BE2C (cell line): Measurements from ENCODE around the gene APPBP2.
"Not testable (repeated sequence)": the region's sequence is repeated elsewhere in the genome, so short reads cannot be mapped to it uniquely, and the experiment has no call there.

Experiments
- DNase-seq: peaks from one replicate; pipeline ENCODE4 v3.0.0-alpha.2; 2020
- H3K27me3 ChIP-seq: fragments of 250-450 bp; sonication (Bioruptor Pico); 2 replicates; pipeline ENCODE4 v1.5.1; 2020; ENCODE audit warnings: mild to moderate bottlenecking
- H3K36me3 ChIP-seq: fragments of 250-450 bp; sonication (Bioruptor Pico); 2 replicates; pipeline ENCODE4 v1.5.1; 2020; ENCODE audit warnings: mild to moderate bottlenecking
- H3K4me1 ChIP-seq: fragments of 250-450 bp; sonication (Bioruptor Pico); 2 replicates; pipeline ENCODE4 v1.5.1; 2020
- H3K4me3 ChIP-seq: 2 replicates; pipeline ENCODE4 v1.5.1; 2011; ENCODE audit warnings: low read depth, low read length
- H3K9me3 ChIP-seq: fragments of 250-450 bp; sonication (Bioruptor Pico); 2 replicates; pipeline ENCODE4 v1.5.1; 2020
- CTCF ChIP-seq: IDR thresholded peaks from 2 replicates; pipeline ENCODE4 v1.5.1; 2012; ENCODE audit warnings: mild to moderate bottlenecking, low read depth, low read length

The APPBP2 gene

DNA sequence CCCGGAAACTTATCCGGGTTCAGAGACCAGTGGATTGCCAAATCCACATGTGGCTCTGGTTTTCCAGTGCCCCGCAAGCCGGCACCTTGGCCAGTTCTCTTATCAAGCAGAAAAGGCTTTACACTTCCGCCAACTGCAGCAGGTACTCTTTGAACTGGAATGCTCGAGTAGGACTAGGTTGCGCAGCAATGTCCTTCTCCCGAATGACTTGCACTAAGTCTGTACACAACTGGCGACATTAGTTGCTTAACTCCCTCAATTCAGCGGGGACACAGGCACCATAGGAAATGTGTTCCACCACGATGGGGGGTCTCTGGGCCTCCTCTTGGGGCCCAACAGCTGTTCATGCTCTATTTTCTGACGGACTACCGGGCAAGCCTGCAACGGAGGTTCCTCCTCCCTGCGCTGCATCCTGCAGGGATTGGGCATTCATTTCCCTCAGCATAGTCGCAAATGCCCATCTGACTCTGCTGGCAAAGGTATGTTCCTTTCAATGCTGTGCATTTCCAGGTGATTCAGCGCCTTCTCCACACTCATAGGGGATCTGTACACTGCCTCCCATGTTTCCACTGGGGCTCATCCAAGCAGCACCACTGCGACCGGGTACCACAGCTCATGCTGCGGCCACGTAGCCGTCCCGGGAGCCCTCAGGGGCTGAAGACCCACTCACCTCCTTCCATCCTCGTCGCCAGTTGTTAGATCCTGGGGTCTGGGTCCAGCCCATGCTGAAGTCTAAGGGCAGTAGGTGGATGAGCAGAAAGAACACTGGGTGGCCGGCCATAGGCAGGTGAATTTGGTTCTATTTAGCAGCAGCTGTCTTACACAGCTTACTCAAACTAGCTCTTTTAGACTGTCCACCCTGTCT, 34.2 kb upstream of the APPBP2 start:
- no peak for TF ChIP-seq CTCF

GRCh38 chr17:60559659-60559994, 33.6 kb upstream of the APPBP2 start:
- TF ChIP-seq CTCF, result no peak
- no peak for DNase-seq

More for the DNA sequence above, 34.2 kb upstream of the APPBP2 start:
- H3K4me1 ChIP-seq, result no peaks in the 10 kb centered on the region
- H3K27me3 ChIP-seq, result no peaks in the 10 kb centered on the region
- H3K9me3 ChIP-seq, result no peaks in the 10 kb centered on the region
- H3K36me3 ChIP-seq, result no peaks in the 10 kb centered on the region
- DNase-seq, result no peak
- H3K4me3 ChIP-seq, result no peak overlapping the region

DNA sequence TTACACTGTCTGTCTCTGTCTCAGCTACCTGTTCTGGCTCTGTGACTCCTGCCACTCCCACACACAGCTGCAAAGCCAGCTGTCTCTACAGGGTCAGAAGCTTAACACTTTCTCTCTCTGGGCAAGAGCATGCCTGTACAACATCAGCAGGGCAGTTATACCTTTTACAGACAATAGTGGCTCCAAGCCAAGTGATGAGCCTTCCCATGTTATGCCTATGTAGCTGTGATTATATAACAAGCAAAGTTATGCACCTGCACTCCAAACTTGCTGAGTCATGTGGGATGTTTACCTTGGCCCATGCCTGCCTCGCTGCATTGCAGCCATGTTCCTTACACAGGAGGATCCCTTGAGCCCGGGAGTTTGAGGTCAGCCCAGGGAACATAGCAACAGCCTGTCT, 31.8 kb upstream of the APPBP2 start:
- Histone ChIP-seq H3K36me3 (no peaks in the 10 kb centered on the region), H3K4me1 (no peaks in the 10 kb centered on the region), H3K9me3 (no peaks in the 10 kb centered on the region), H3K4me3 (no peak overlapping the region), H3K27me3 (no peaks in the 10 kb centered on the region)
- no peak for TF ChIP-seq CTCF
- no peak for DNase-seq

More at GRCh38 chr17:60559659-60559994, 33.6 kb upstream of the APPBP2 start:
- H3K36me3 ChIP-seq, result no peaks in the 10 kb centered on the region
- H3K4me3 ChIP-seq, result no peak overlapping the region
- no peaks in the 10 kb centered on the region for H3K9me3 ChIP-seq
- no peaks in the 10 kb centered on the region for H3K27me3 ChIP-seq
- no peaks in the 10 kb centered on the region for H3K4me1 ChIP-seq

DNA sequence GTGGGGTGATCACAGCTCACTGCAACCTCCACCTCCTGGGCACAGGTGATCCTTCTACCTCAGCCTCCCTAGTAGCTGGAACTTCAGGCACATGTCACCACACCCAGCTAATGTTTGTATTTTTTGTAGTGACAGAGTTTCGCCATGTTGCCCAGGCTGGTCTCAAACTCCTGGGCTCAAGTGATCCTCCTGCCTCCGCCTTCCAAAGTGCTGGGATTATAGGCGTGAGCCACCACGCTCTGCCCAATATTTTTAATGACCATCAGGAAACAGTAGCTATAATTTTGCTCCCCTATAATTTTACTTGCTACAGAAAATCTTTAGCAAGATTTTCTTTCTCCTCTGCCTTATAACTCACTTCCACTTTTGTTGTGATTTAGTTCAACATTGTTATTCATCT, 29.7 kb upstream of the APPBP2 start:
- Histone ChIP-seq H3K36me3 (no peaks in the 10 kb centered on the region), H3K27me3 (no peaks in the 10 kb centered on the region), H3K4me3 (no peak overlapping the region), H3K9me3 (no peaks in the 10 kb centered on the region), H3K4me1 (no peaks in the 10 kb centered on the region)
- no peak for TF ChIP-seq CTCF
- no peak for DNase-seq

- H3K9me3 ChIP-seq, result no peaks in the 10 kb centered on the region
- no peaks in the 10 kb centered on the region for H3K4me1 ChIP-seq
- TF ChIP-seq CTCF, result no peak
- H3K36me3 ChIP-seq, result no peaks in the 10 kb centered on the region
- no peak for DNase-seq
- H3K27me3 ChIP-seq, result no peaks in the 10 kb centered on the region
- no peak overlapping the region for H3K4me3 ChIP-seq
These were observed 28.3 kb upstream of the APPBP2 start for GRCh38 chr17:60554377-60554788.

DNA sequence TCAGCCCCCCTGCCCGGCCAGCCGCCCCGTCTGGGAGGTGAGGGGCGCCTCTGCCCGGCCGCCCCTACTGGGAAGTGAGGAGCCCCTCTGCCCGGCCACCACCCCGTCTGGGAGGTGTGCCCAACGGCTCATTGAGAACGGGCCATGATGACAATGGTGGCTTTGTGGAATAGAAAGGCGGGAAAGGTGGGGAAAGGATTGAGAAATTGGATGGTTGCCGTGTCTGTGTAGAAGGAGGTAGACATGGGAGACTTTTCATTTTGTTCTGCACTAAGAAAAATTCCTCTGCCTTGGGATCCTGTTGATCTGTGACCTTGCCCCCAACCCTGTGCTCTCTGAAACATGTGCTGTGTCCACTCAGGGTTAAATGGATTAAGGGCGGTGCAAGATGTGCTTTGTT, 26.2 kb upstream of the APPBP2 start:
- not testable (repeated sequence) for H3K4me3 ChIP-seq, H3K36me3 ChIP-seq, H3K4me1 ChIP-seq, H3K27me3 ChIP-seq, DNase-seq, H3K9me3 ChIP-seq
